ENCODE results near the gene RIF1. TPM values are rescaled to one million over a fixed set of nuclear protein-coding genes. Genes with fewer than 3 reads are reported as not detected.

Gene RIF1
- total RNA-seq, 1 donor from 2014 or later: 36.4 TPM

DNA sequence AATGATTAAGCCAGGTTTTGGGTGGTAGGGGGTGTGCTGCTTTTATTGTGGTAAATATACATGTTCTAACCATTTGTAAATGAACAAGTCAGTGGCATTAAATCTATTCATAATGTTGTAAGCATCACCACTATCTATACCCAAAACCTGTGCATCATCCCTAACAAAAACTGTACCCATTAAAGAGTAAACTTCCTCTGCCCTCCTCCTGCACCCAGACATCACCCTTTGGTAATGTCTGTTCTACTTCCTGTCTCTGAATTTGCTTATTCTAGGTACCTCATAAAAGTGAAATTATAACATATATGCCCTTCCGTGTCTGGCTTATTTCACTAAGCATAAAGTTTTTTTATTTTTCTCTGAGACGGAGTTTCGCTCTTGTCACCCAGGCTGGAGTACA lies 14.1 kb downstream of the RIF1 start:
- Histone ChIP-seq H3K27ac (no peak overlapping the region), H3K27me3 (no peaks in the 10 kb centered on the region), H3K36me3 (peaks cover 70% of the 10 kb centered on the region), H3K4me3 (no peak overlapping the region), H3K4me1 (no peaks in the 10 kb centered on the region), H3K9me3 (no peaks in the 10 kb centered on the region)
- no peak for TF ChIP-seq CTCF (IDR thresholded peaks at IDR 0.05)
- no peak for DNase-seq
- intact Hi-C loops (cut with DNase I): no loop called here
- ATAC-seq: no peak

DNA sequence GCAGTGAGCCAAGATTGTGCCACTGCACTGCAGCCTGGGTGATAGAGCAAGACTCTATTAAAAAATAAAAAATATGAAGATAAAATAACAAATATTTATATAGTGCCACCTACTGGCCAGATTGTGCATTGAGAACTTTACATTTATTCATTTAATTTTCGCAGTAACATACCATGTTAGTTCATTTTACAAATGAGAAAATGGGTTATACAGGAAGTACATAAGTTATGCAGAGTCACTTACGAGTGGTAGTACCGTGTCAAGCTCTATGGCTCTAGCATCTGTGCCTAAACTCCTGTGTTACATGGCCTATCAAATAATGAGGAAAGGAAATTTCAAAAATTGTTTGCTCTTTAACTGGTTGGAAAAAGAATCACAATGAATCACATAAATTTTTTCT lies 27.9 kb downstream of the RIF1 start:
- TF ChIP-seq CTCF (IDR thresholded peaks at IDR 0.05): peak; percentile 76
- no peak overlapping the region for H3K4me3 ChIP-seq
- no peak overlapping the region for H3K27ac ChIP-seq
- DNase-seq (no peak), ATAC-seq (peak; percentile 26)
- H3K9me3 ChIP-seq: no peaks in the 10 kb centered on the region
- peaks cover 97% of the 10 kb centered on the region for H3K36me3 ChIP-seq
- no peaks in the 10 kb centered on the region for H3K4me1 ChIP-seq
- intact Hi-C loops (cut with DNase I): no loop called here
- no peaks in the 10 kb centered on the region for H3K27me3 ChIP-seq

DNA sequence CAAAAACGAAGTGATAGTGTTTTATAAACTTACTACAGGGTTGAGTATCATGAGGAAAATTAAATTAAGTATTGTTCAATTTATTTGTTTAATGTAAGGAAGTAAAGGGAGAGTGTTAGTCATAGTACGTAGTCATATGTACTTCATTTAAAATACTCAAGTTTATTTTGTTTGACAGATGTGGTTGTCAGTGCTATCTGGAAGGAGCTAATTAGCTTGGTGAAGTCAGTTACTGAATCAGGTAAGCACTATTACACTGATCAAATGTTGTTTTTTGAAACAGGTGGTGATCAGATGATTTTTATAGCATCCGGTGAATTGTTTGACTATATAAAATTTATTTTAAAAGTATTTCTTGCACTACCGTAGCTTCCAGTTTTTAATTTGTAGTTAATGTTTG lies 28.8 kb downstream of the RIF1 start:
- intact Hi-C loops (cut with DNase I): no loop called here
- Histone ChIP-seq H3K36me3 (peaks cover 98% of the 10 kb centered on the region), H3K4me3 (no peak overlapping the region), H3K27me3 (no peaks in the 10 kb centered on the region), H3K4me1 (no peaks in the 10 kb centered on the region), H3K27ac (no peak overlapping the region), H3K9me3 (no peaks in the 10 kb centered on the region)
- TF ChIP-seq CTCF (IDR thresholded peaks at IDR 0.05): no peak
- DNase-seq (no peak), ATAC-seq (no peak)

DNA sequence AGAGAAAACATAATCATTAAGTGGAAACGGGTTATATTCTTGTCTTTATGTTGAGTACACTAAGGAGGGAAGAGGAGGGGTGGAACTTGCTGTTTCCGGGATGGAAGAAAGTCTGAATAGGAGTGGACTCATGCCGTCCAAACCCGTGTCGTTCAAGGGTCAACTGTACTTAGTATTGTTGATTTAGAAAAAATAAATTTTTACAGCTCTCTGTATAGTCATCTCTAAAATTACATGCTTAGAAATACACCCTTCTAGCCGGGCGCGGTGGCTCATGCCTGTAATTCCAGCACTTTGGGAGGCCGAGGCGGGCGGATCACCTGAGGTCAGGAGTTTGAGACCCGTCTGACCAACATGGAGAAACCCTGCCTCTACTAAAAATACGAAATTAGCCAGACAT lies 29.4 kb downstream of the RIF1 start:
- no peaks in the 10 kb centered on the region for H3K27me3 ChIP-seq
- H3K4me3 ChIP-seq: no peak overlapping the region
- ATAC-seq: no peak
- no peaks in the 10 kb centered on the region for H3K4me1 ChIP-seq
- intact Hi-C loops (cut with DNase I): no loop called here
- TF ChIP-seq CTCF (IDR thresholded peaks at IDR 0.05): no peak
- no peak for DNase-seq
- no peaks in the 10 kb centered on the region for H3K9me3 ChIP-seq
- peaks cover 98% of the 10 kb centered on the region for H3K36me3 ChIP-seq
- H3K27ac ChIP-seq: no peak overlapping the region

GRCh38 chr2:151459358-151459757 lies 49.7 kb downstream of the RIF1 start:
- Histone ChIP-seq H3K36me3 (peaks cover 96% of the 10 kb centered on the region), H3K4me3 (no peak overlapping the region), H3K4me1 (no peaks in the 10 kb centered on the region), H3K27me3 (no peaks in the 10 kb centered on the region), H3K9me3 (no peaks in the 10 kb centered on the region), H3K27ac (no peak overlapping the region)
- no peak for TF ChIP-seq CTCF (IDR thresholded peaks at IDR 0.05)
- intact Hi-C loops (cut with DNase I): no loop called here
- DNase-seq: no peak
- ATAC-seq: no peak

DNA sequence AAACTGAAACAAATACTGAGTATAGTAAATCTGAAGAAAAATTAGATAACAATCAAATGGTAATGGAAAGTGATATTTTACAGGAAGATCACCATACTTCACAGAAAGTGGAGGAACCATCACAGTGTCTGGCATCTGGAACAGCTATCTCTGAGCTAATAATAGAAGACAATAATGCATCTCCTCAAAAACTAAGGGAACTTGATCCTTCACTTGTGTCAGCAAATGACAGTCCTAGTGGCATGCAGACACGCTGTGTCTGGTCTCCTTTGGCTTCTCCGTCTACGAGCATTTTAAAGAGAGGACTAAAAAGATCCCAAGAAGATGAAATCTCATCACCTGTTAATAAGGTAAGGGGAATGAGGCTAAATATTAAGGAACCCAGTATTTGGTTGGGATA lies 56.1 kb downstream of the RIF1 start:
- Histone ChIP-seq H3K9me3 (no peaks in the 10 kb centered on the region), H3K27me3 (no peaks in the 10 kb centered on the region), H3K27ac (no peak overlapping the region), H3K4me1 (no peaks in the 10 kb centered on the region), H3K4me3 (no peak overlapping the region), H3K36me3 (peaks cover 100% of the 10 kb centered on the region)
- intact Hi-C loops (cut with DNase I): no loop called here
- no peak for TF ChIP-seq CTCF (IDR thresholded peaks at IDR 0.05)
- ATAC-seq (no peak), DNase-seq (no peak)
